G401 (cell line): ENCODE data around the gene AMBN. TPM values are rescaled to one million over a fixed set of nuclear protein-coding genes. Genes with fewer than 3 reads are reported as not detected.

Experiments used
- DNase-seq: peaks from one replicate; pipeline ENCODE4 v3.0.0-alpha.2; 2015; ENCODE audit warnings: low spot score
- in situ Hi-C: cut with HindIII; loops from 2 replicates; pipeline ENCODE4 v1.10.0; 2016; ENCODE audit warnings: low sequenced_read_pairs, mixed read lengths
- total RNA-seq: library from RNA; depleted of rRNA; stranded (reverse); fragments of >200 nt; shearing (Covaris generic); gene quantifications from 2 replicates; pipeline ENCODE4 v1.2.3, GENCODE V29; 2014; rRNA removed

The AMBN gene, protein sequence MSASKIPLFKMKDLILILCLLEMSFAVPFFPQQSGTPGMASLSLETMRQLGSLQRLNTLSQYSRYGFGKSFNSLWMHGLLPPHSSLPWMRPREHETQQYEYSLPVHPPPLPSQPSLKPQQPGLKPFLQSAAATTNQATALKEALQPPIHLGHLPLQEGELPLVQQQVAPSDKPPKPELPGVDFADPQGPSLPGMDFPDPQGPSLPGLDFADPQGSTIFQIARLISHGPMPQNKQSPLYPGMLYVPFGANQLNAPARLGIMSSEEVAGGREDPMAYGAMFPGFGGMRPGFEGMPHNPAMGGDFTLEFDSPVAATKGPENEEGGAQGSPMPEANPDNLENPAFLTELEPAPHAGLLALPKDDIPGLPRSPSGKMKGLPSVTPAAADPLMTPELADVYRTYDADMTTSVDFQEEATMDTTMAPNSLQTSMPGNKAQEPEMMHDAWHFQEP
- total RNA-seq = not detected in 2 replicates

DNA sequence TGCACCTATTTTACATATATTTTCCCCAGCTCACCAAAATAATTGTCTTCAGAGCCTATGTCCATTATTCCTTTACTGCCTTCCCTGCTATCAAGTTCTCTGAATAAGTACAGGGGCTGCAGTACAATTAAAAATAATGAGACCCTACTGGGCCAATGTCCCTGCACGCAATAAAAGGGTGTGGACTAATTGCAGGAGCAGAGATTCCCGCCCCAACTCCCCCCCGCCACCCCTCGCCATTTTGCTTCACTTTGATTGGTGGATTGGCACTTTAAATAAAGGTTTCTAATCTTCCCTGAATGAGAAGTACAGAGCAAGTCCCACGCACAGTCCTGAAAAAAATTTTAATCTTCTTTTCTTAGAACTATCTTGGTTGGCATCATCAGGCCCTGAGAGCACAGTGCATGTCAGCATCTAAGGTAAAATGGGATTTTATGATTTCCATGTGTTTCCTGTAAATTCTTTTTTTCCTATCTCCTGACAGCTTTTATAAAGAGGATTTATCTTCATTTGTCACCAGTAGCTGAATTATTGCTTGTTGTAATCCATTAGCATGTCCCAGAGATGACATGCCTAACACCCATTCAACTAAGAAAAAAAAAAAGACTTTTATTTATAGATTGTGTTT lies at the start of gene AMBN:
Gene AMBN (plus strand): TSS at position 302 of the 628 bp plus-strand sequence. CDS start 103 bp downstream, at position 405.
- in situ Hi-C loops = no loop called here
- no peak for DNase-seq

DNA sequence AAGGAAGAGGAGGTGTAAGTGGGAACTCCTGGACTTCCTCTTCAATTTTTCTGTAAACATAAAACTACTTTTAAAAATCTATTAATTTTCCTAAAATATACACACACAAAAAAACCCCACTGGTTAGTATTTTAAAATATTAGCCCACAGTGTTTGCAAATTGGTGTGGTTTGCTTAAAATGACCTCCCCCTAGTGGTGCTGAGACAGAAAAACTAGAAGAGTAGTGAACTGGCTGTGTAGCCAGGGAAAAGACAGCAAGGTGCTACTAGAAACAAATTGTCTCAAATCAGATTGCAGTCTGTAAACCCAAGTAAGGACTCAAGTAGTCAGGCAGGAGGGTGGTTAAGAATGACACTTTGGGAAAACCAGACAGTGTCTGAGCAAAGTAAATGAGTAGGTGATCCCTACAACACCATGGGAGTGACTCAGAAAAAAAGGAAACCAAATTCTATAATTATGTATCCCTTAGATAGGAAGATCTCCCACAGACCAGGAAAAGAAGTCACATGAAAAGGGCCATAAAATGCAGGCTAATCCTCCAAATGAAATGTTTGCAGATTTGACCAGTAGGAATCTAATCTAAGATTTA lies 47.7 kb upstream of the AMBN start:
- DNase-seq = no peak
- in situ Hi-C loops = no loop called here

DNA sequence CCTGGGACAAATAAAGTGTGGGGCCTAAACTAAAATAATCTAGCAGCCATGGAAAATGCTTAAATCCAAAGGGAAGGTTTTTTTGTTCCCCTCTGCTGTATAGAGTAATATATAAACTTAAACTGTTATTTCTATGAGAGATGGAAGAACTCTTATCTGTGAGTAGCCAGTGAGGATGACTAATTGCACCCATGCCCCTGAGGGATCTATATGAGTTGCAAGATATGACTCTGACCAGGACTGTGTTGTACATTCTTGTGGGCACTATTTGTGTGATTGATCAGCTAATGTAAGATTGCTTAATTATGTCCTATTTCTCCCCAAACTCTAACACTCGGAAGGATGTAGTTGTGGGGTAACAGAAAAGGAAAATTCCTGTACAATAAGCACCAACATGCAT lies 35.2 kb upstream of the AMBN start:
- in situ Hi-C loops = no loop called here
- no peak for DNase-seq

DNA sequence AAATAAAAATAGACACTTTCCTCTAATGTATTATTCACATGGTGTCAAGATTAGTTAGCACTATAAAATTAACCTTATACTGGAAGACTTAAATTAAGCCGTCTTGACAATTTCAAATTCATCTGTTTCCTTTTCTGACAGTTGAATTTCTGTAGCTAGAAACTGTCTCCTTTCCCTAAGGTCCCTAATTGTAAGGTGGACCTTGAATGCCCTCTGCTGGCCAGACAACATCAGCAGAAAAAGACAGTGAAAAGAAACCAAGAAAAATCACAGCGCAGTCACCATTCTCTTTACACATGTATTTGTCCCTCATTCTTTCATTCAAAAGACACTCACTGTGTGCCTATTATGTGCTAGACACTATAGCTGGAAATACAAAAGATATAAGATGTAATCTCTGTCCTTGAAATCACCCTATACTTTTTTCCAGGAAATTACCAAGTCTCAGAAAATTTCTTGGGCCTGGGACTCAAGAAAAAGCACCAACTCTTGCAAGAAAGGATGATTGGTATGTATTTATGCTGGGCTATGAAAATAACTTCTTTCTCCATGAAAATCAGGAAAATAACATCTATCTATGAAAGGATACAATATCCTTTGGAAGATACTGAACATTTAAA lies 32.7 kb upstream of the AMBN start:
- peak; percentile 33 for DNase-seq
- in situ Hi-C loops = no loop called here

DNA sequence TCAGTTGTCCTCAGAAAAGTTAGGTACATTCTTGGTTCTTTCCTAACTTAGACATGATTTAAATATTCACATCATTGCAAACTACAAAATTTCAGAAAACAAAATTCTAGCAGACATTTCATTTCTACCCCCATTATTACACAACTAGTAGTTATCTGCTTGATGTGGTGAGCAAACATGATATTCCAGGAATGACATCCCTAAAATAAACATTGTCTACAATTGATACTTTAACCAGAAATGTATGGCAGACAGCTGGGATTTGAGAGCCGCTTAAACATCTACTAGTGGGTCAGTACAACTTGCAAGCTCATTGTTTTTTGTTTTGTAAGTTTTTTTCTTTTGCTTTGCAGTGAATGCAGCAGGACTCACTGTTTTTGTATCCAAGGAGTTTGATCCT lies 32.1 kb upstream of the AMBN start:
- no peak for DNase-seq
- in situ Hi-C loops = no loop called here

DNA sequence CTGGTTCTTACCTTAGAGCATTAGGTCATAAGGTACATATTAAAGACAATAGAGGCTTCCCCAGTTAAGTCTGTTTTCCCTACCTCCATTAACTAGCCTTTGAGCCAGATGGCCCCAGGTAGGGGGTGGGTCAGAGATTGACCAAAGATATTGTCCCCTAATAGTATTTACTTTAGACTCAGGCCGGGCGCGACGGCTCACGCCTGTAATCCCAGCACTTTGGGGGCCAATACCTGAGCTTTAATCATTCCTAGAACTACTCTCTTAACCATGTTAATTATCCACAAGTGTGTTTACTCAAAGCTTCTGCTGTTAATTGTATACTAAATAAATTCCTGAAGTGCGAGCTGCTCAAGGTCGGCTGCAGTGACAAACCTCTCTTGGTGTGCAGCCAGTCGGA lies 28.0 kb upstream of the AMBN start:
- no peak for DNase-seq
- in situ Hi-C loops = no loop called here

DNA sequence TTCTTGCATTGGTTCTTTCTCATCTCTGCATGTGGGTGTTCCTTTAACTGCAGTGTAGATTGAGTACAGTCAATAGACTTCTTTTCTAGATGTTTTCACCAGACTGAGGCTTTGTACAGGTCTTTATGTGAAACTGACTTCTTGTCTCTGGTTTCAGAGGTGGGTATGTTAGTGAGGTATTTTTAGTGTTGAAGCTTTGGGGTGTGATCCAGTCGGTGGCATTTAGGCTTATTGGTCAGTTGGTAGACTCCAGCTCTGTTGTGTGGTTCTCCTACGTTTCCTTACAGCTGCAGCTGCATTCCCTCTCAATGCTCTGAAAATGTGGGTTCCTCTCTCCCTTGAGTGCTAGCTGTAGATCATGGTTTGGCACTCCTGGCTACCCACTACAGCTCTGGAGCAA lies 21.3 kb upstream of the AMBN start:
- in situ Hi-C loops = no loop called here
- DNase-seq = no peak

DNA sequence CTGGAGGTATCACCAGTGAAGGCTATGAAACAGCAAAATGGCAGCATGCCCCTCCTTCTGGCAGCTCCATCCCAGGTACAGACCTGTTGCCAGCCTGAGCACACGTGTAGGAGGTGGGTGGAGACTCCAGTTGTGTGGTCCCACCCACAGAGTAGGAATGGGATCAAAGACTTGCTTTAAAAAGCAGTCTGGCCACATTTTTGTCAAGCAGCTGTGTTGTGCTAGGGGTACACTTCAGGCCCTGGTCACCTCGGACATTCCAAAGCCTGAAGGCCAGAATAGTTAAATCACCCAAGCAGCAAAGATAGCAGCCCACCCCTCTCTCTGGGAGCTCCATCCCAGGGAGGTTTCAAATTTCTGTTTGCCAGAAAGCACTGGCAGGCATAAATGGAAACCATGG lies 20.3 kb upstream of the AMBN start:
- in situ Hi-C loops = no loop called here
- DNase-seq = no peak

DNA sequence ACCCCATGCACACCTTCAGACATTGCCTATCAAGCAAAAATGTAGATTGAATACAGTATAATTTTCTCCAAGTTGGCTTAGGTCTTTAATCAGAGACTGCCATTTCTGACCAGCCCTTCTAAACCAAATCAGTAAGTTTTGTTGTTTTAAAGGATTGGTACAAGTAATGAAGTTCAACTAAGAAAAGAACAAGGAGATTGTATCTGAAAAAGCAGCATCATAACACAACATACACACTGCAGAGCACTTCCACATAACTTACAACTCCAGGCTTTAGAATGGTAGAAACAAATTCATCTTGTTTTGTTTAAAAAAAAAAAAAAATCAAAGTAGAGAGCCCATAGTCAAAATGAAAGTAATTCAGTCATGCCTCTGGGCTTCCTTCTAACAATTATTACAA lies 16.1 kb upstream of the AMBN start:
- in situ Hi-C loops = no loop called here

DNA sequence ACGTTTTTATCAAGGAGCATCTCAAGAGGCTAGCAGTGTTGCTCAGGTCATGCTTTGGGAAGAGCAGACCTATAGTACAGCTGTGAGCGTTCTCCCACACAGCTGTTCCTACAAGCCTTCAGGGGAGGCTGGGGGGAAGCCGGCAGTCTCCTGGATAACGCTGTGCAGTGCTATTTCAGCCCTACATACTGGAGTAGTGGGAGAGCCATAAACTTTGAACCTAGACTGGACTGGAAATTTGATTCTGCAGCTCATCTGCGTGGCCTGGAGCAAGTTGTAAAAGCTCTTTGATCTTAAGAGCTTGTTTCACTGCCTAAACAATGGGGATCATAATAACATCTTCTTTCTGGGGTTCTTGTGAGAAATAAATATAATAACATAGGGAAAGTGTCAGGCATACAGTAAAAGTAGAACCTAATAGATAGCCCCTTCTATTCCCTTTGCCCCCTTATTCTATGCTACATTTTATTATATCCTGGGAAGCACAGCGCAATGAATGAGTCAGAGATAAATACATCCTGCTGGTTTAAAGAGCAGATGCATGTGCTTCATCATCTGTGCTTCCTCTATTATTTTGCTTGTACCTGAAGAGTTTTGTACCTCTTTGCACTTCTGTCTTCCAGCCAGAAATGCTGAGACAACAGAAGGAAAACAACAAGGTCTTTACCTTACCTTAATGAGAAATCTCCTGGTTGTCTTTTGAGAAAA lies 14.7 kb upstream of the AMBN start:
- in situ Hi-C loops = no loop called here
- DNase-seq = no peak

More for the DNA sequence above, 16.1 kb upstream of the AMBN start:
- DNase-seq = no peak

DNA sequence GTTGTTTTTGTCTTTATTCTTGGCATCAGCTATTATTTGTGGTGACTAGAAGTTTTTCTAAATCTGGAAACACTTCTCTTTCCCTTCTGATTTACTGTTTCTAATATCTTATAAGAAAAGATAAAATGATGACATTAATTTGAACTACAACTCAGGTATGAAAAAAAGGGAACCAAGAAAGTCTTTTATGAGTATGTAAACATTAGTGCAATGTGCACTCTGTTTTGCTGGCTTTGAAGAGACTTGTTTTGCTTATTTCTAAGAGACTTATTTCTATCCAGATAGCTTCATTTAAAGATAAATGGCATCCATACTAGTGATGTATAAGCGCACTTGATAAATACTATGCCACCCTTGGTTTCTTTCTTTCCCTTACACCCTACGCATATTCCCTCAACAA lies 10.1 kb upstream of the AMBN start:
- in situ Hi-C loops = no loop called here
- DNase-seq = no peak

DNA sequence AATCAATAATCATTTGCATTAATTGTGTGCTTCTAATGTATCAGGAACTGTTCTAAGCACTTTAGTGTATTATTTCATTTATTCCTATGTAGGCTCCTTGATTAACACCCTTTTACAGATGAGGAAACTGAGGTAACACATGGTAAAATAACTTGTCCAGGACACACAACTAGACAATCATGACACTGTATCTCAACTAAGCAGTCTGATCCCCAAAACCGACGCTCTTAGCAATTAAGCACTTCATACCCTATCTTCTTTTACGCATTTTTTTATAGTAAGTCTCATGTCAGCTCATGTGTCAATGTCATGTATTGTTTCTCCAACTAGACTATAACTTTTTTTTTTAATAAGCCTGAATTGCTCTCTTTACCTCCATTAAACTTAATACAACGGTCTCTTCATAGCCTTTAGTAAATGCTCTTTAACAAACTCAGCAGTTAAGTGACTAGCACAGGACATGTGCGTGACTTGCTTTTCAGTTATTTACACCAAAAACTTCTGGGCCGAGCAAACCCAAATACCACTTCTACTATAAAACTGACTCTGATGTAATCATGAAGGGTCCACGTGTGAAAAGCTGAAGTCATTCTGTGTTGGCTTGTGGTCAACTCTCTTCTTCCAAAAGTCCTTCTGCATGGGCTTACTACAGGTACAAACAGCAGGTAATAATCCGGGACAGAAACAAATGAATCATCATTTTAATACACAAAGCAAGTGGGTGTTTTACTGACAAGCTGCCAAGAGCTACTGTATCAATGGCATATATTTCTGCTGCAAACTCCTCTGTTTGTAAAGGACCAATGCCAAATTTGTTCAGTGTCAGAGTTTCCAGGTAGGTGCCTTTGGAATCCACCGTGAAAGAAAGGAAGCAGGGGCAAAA lies 7.9 kb upstream of the AMBN start:
- in situ Hi-C loops = no loop called here
- DNase-seq = no peak

DNA sequence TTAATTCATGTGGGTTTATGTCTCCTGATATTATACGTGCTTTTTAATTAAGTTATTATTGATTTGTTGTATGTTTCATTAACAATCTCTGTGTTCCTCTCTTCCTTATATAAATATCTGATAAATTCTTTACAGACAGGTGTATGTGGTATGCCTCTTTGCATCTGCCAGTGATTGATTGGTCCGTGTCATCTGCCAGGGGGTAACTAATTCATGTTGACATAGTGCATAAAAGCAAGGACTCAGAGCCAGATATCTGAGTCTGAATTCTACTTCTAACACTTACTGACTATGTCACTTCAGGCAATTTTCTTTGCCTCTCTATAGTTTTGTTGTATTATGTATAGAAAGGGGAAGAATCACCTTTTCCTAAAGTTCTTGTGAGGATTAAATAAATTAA lies 5.2 kb upstream of the AMBN start:
- no peak for DNase-seq

DNA sequence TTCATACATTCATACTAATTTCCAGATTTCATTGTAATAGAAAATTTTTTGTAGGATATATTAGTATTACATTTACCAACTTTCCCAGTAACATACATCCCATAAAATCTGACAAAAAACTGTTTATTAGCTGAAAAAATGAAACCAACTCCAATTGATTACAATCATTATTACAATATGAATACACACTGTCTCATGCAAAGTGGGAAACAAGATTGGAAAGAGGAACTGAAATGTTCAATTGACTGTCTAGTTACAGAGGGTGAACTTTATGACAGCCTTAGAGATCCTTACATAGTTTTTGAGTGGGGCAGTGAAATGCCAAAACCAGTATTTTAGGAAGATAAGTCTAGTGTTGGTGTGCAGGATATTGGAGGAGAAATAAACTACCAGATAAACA lies 2.3 kb upstream of the AMBN start:
- in situ Hi-C loops = no loop called here

More for the DNA sequence above, 5.2 kb upstream of the AMBN start:
- in situ Hi-C loops = no loop called here

DNA sequence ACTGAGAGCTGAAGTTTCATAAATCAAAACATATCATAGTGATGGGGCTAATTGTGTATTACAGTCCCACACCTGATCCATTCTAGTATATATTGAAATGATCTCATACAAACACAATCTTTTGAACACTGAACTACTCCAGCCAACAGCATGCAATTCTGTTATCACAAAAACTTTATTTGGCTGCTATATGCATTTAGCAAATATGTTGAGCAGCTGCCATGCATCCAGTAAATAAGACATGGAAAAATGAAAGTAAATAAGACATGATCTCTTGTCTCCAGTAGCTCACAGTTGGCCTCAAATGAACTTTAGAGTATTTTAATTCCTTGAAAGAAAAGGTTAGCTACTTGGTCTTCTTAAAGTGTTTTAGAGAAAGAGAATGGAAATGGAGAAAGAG lies 2.1 kb downstream of the AMBN start:
- no peak for DNase-seq
- in situ Hi-C loops = no loop called here

More for the DNA sequence above, 2.3 kb upstream of the AMBN start:
- DNase-seq = no peak

DNA sequence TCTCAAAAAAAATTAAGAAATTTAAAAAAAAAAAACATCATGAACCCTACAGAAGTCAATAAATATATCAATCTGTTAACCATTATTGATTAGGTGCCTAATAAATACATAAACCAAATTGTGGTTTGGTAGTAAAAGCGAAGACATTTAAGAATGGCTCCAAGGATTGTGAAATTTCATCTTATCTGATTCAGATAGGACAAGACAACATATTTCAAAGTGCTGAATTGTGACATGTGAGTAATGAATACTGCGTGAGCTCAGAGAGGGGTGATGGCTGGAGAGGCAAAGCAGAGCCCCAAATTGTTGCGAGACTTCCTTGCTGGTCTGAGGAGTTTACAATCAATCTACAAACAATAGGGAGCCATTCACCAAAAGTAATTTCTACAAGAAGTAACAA lies 8.2 kb downstream of the AMBN start:
- in situ Hi-C loops = no loop called here
- no peak for DNase-seq

DNA sequence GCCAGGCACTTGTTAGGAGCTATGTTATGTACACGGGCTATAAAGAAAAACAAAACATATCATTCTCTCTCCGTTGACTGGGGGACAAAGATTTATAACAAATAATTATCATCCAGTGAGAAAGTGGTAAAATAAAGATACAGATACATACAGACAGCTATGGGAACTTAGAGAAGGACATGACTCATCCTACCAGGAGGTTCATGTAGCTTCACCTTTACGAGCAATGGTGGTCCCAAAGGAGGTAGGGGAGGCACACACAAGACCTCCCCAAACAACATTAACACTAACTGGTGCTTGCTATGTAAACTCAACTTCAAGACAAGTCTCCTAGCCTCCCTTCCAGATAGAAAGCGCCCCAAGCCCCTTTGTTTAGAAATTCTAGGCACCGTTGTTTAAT lies 8.9 kb downstream of the AMBN start:
- in situ Hi-C loops = no loop called here
- DNase-seq = no peak

DNA sequence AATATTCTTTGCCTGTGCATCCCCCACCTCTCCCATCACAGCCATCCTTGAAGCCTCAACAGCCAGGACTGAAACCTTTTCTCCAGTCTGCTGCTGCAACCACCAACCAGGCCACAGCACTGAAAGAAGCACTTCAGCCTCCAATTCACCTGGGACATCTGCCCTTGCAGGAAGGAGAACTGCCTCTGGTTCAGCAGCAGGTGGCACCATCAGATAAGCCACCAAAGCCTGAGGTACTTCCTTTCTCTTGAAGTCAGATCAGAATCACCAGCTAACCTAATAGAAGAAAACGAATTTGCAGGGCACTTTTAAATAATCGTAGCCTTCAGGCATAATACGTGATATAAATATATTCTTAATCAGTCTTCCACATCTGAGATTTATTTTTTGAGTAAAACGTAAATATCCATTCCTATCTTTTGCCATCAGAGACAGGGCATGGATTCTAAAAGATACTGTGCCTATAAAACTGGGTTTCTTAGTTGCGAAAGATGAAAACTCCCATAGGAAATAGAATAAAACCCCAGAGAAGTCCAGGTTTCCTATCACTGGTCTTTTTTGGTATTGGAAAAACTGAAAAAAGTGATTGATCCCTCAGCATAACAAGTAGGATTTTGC lies 9.5 kb downstream of the AMBN start:
- DNase-seq = peak; percentile 58
- in situ Hi-C loops = no loop called here
